Aorta (tissue), 5 donors: ENCODE results near the gene ABL2. TPM values are rescaled to one million over a fixed set of nuclear protein-coding genes. Genes with fewer than 3 reads are reported as not detected.
A peak's percentile ranks its signal among the peaks of the same experiment; 100 is the strongest.
"Not testable (repeated sequence)": the region's sequence is repeated elsewhere in the genome, so short reads cannot be mapped to it uniquely, and the experiment has no call there.

ENCODE experiments used
- ATAC-seq: fragments of 200-7000 bp; cut with Tn5 transposase; one replicate; pipeline ENCODE4 v1.9.1; 2022; ENCODE audit warnings: moderate library complexity; ENCODE audit not compliant: low FRiP score
- DNase-seq, 2 donors: peaks; one replicate each; pipeline ENCODE4 v3.0.0-alpha.2; 2020
- H3K27ac ChIP-seq, 2 donors: one replicate each; pipeline ENCODE4 v1.5.1; 2013; ENCODE audit warnings: low read length in 2 of 2, mild to moderate bottlenecking in 2 of 2, moderate library complexity in 2 of 2, control low read depth in 1 of 2, inconsistent platforms in 1 of 2, low read depth in 1 of 2
- H3K27me3 ChIP-seq, 2 donors: one replicate each; pipeline ENCODE4 v1.6.1; 2013; ENCODE audit warnings: control low read depth in 1 of 2, low read length in 1 of 2, mild to moderate bottlenecking in 1 of 2, moderate library complexity in 1 of 2; ENCODE audit not compliant: insufficient read depth in 2 of 2, control insufficient read depth in 1 of 2
- H3K36me3 ChIP-seq, 2 donors: one replicate each; pipeline ENCODE4 v1.6.1; 2013; ENCODE audit warnings: control low read depth in 1 of 2, low read length in 1 of 2, mild to moderate bottlenecking in 1 of 2; ENCODE audit not compliant: insufficient read depth in 2 of 2, control insufficient read depth in 1 of 2
- H3K4me1 ChIP-seq, 2 donors: one replicate each; pipeline ENCODE4 v1.6.1; 2013; ENCODE audit warnings: low read length in 2 of 2, control low read depth in 1 of 2, mild to moderate bottlenecking in 1 of 2, moderate library complexity in 1 of 2; ENCODE audit not compliant: insufficient read depth in 2 of 2, control insufficient read depth in 1 of 2
- H3K4me3 ChIP-seq, 2 donors: one replicate each; pipeline ENCODE4 v1.5.1; 2013; ENCODE audit warnings: low read length in 2 of 2, control low read depth in 1 of 2, mild to moderate bottlenecking in 1 of 2
- H3K9me3 ChIP-seq: one replicate; pipeline ENCODE4 v1.6.1; 2013; ENCODE audit warnings: mild to moderate bottlenecking, low read length; ENCODE audit not compliant: control insufficient read depth
- WGBS, 2 donors: extraction: QIAGEN DNeasy Blood & Tissue Kit; methylation state at CpG; one replicate each; pipeline ENCODE4 v1.1.7; 2013; 5-methylcytosine and 5-hydroxymethylcytosine counted together
- intact Hi-C, 2 donors: fragments of 100-400 bp; cut with DNase I; formaldehyde crosslinking; loops; one replicate each; pipeline versions ENCODE4 v1.14.2 to v1.15.0; 2022
- polyA plus RNA-seq, 2 donors: library from polyadenylated mRNA; stranded (reverse); fragments of 200-250 nt; gene quantifications; one replicate each; pipeline ENCODE4 v1.2.3, GENCODE V29; 2013
- total RNA-seq, 2 donors: library from RNA; stranded (reverse); fragmentation: NEBNext Ultra II Directional; extraction: Animal tissue kit (Norgen Biotek cat#: 25700); gene quantifications; one replicate each; pipeline ENCODE4 v1.2.1, GENCODE V29; 2021
- donor health status: healthy with polysubstance abuse.
- donor health status: Bipolar disorder and iron deficiency.
- donor health status: DM: no; HTN: no; CAD: no.
- donor health status: DM: no; HTN: no; CAD: no.
- donor health status: DM: yes; HTN: yes; CAD: no.

The ABL2 gene
- total and polyA plus RNA-seq, 4 donors, result 2.4 to 58.5 (median 31.2) TPM

GRCh38 chr1:179187043-179187442, 42.4 kb downstream of the ABL2 start:
- no peak overlapping the region for H3K4me3 ChIP-seq
- no peak for ATAC-seq
- intact Hi-C loops, result no loop called here

GRCh38 chr1:179184403-179184802, 45.1 kb downstream of the ABL2 start:
- Histone ChIP-seq H3K36me3 (no peaks in the 10 kb centered on the region), H3K4me1 (peaks cover 0 to 2% of the 10 kb centered on the region in 2 donors), H3K27ac (no peak overlapping the region), H3K4me3 (no peak overlapping the region), H3K27me3 (no peaks in the 10 kb centered on the region), H3K9me3 (no peaks in the 10 kb centered on the region)
- DNase-seq (no peak), ATAC-seq (no peak)
- WGBS, 2 donors, result 97 to 100% methylated on average over 1 of the region's 1 CpG
- intact Hi-C loops, result no loop called here

More at GRCh38 chr1:179187043-179187442, 42.4 kb downstream of the ABL2 start:
- no peak overlapping the region for H3K27ac ChIP-seq
- H3K9me3 ChIP-seq, result no peaks in the 10 kb centered on the region
- H3K4me1 ChIP-seq, result peaks cover 0 to 2% of the 10 kb centered on the region in 2 donors
- H3K36me3 ChIP-seq, result no peaks in the 10 kb centered on the region
- DNase-seq, result no peak
- no peaks in the 10 kb centered on the region for H3K27me3 ChIP-seq

- ATAC-seq, result no peak
- no peak overlapping the region for H3K27ac ChIP-seq
- 94% methylated on average over 5 of the region's 5 CpGs for WGBS, 2 donors
- intact Hi-C loops, result no loop called here
- peaks cover 0 to 2% of the 10 kb centered on the region in 2 donors for H3K4me1 ChIP-seq
- H3K4me3 ChIP-seq, result no peak overlapping the region
- H3K9me3 ChIP-seq, result no peaks in the 10 kb centered on the region
- DNase-seq, result no peak
- H3K27me3 ChIP-seq, result no peaks in the 10 kb centered on the region
- no peaks in the 10 kb centered on the region for H3K36me3 ChIP-seq
Observed at GRCh38 chr1:179183857-179184256, 45.6 kb downstream of the ABL2 start.

GRCh38 chr1:179178950-179179349, 50.5 kb downstream of the ABL2 start:
- no peak for DNase-seq
- no peaks in the 10 kb centered on the region for H3K27me3 ChIP-seq
- no peak overlapping the region for H3K4me3 ChIP-seq
- intact Hi-C loops, result loop anchor here (5.0 kb wide), 1 partner anchor 52 kb away; no protein-coding TSS in a partner anchor
- no peaks in the 10 kb centered on the region for H3K9me3 ChIP-seq
- no peaks in the 10 kb centered on the region for H3K36me3 ChIP-seq
- H3K27ac ChIP-seq, result no peak overlapping the region
- H3K4me1 ChIP-seq, result peaks cover 7 to 9% of the 10 kb centered on the region in 2 donors
- WGBS, 2 donors, result 27 to 31% methylated on average over 1 of the region's 1 CpG
- no peak for ATAC-seq

GRCh38 chr1:179178183-179178582, 51.3 kb downstream of the ABL2 start:
- Histone ChIP-seq H3K4me3 (no peak overlapping the region), H3K9me3 (no peaks in the 10 kb centered on the region), H3K4me1 (peaks cover 7% of the 10 kb centered on the region in 2 donors), H3K27ac (no peak overlapping the region), H3K36me3 (no peaks in the 10 kb centered on the region), H3K27me3 (no peaks in the 10 kb centered on the region)
- no peak for ATAC-seq
- intact Hi-C loops, result loop anchor here (5.0 kb wide), 1 partner anchor 51 kb away; no protein-coding TSS in a partner anchor
- WGBS, 2 donors, result 48 to 60% methylated on average over 4 of the region's 4 CpGs
- DNase-seq, result peak; percentile 56 to 76

- no peak for DNase-seq
- no peaks in the 10 kb centered on the region for H3K36me3 ChIP-seq
- no peak overlapping the region for H3K27ac ChIP-seq
- H3K9me3 ChIP-seq, result no peaks in the 10 kb centered on the region
- 75 to 80% methylated on average over 2 of the region's 2 CpGs for WGBS, 2 donors
- no peaks in the 10 kb centered on the region for H3K27me3 ChIP-seq
- no peak for ATAC-seq
- intact Hi-C loops, result loop anchor here (5.0 kb wide), 1 partner anchor 50 kb away; no protein-coding TSS in a partner anchor
- no peak overlapping the region for H3K4me3 ChIP-seq
- H3K4me1 ChIP-seq, result peaks cover 7% of the 10 kb centered on the region in 2 donors
Observed at GRCh38 chr1:179177615-179178014, 51.9 kb downstream of the ABL2 start.

GRCh38 chr1:179177182-179177581, 52.3 kb downstream of the ABL2 start:
- ATAC-seq, result peak; percentile 78
- Histone ChIP-seq H3K27me3 (no peaks in the 10 kb centered on the region), H3K9me3 (no peaks in the 10 kb centered on the region), H3K4me1 (peaks cover 7% of the 10 kb centered on the region in 2 donors), H3K27ac (peak overlapping the region in 1 of 2 donors; percentile 44), H3K36me3 (no peaks in the 10 kb centered on the region), H3K4me3 (no peak overlapping the region)
- DNase-seq, result no peak
- WGBS, 2 donors, result 6 to 7% methylated on average over 2 of the region's 2 CpGs
- intact Hi-C loops, result loop anchor here (5.0 kb wide), 1 partner anchor 50 kb away; no protein-coding TSS in a partner anchor

- Histone ChIP-seq H3K4me3 (no peak overlapping the region), H3K27me3 (no peaks in the 10 kb centered on the region), H3K36me3 (no peaks in the 10 kb centered on the region), H3K27ac (peak overlapping the region in 1 of 2 donors; percentile 11), H3K4me1 (peaks cover 7% of the 10 kb centered on the region in 2 donors), H3K9me3 (no peaks in the 10 kb centered on the region)
- intact Hi-C loops, result loop anchor here (5.0 kb wide), 1 partner anchor 48 kb away; no protein-coding TSS in a partner anchor
- 54 to 55% methylated on average over 2 of the region's 2 CpGs for WGBS, 2 donors
- DNase-seq (no peak), ATAC-seq (peak; percentile 63)
Observed at GRCh38 chr1:179175011-179175841, 54.3 kb downstream of the ABL2 start.

- H3K4me3 ChIP-seq, H3K9me3 ChIP-seq, H3K36me3 ChIP-seq, ATAC-seq, intact Hi-C loops, DNase-seq, H3K27me3 ChIP-seq, H3K4me1 ChIP-seq, H3K27ac ChIP-seq: not testable (repeated sequence)
- 95 to 97% methylated on average over 10 of the region's 10 CpGs for WGBS, 2 donors
Observed at GRCh38 chr1:179170468-179170770, 59.1 kb downstream of the ABL2 start.
